Stimulated activated naive CD8-positive, alpha-beta T cell treated with anti-CD3 and anti-CD28 coated beads, Interleukin-15, amount 100 ng/mL, for 72 hours (primary cell): ENCODE data around the gene SIGLEC15.
"Not testable (repeated sequence)": the region's sequence is repeated elsewhere in the genome, so short reads cannot be mapped to it uniquely, and the experiment has no call there.

Source experiments
- ATAC-seq: fragments of 150-1000 bp; cut with Tn5 transposase; 2 replicates; pipeline ENCODE4 v1.10.0; 2021; ENCODE audit warnings: mild to moderate bottlenecking, moderate library complexity
- DNase-seq, 2 donors: peaks; one replicate each; pipeline ENCODE4 v3.0.0; 2021 to 2022
- H3K27ac Mint-ChIP-seq, 2 donors: one replicate each; pipeline ENCODE4 v1.8.0; 2022; ENCODE audit warnings: mild to moderate bottlenecking in 2 of 2, mixed read lengths in 2 of 2, moderate library complexity in 2 of 2
- H3K27me3 Mint-ChIP-seq: one replicate; pipeline ENCODE4 v1.8.0; 2022; ENCODE audit warnings: mixed read lengths
- H3K4me1 Mint-ChIP-seq: one replicate; pipeline ENCODE4 v1.8.0; 2022; ENCODE audit warnings: mild to moderate bottlenecking, mixed read lengths
- H3K4me3 Mint-ChIP-seq, 2 donors: one replicate each; pipeline ENCODE4 v1.8.0; 2022; ENCODE audit warnings: mild to moderate bottlenecking in 2 of 2, mixed read lengths in 2 of 2, moderate library complexity in 1 of 2
- H3K9me3 Mint-ChIP-seq, 2 donors: one replicate each; pipeline ENCODE4 v1.8.0; 2022; ENCODE audit warnings: mixed read lengths in 2 of 2

Gene SIGLEC15

DNA sequence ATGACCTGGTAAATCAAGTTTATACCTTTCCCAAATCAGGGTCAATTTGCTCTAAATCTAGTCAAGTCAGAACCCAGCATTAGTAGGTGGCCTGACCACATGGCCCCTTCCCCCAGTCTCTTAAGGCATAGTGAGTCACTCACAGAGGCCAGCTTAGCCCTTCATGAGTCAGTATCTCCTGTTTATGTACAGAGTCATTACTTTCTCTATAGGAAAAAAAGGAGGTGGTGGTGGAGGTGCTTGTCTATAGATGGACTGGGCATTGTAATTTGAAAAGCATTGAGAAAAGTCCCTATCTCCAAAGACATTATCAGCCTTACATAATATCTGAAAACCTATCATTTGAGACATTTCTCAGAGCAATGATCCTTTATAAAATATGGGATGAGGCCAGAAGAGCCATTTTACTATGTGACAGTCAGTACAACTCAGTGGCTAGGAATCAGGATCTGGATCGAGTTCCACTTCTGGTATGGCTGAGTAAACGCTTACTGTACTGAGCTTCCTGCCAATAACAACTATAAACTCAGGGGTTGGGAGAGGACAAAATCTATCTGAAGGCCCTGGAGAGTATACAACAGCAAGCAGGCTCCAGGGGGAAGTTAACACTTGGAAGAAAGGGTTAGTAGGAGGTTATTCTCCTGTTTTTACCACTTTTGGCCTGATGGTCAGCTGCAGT, 22.5 kb upstream of the SIGLEC15 start:
- H3K27me3 Mint-ChIP-seq, result peaks cover 25% of the 10 kb centered on the region
- H3K4me3 Mint-ChIP-seq, result peak overlapping the region; percentile 3 to 13
- H3K9me3 Mint-ChIP-seq, result peaks cover 19 to 24% of the 10 kb centered on the region in 2 donors
- peak overlapping the region in 1 of 2 donors; percentile 64 for H3K27ac Mint-ChIP-seq
- peak; percentile 100 for ATAC-seq
- DNase-seq, result peak; percentile 24 to 39
- H3K4me1 Mint-ChIP-seq, result peaks cover 28% of the 10 kb centered on the region

DNA sequence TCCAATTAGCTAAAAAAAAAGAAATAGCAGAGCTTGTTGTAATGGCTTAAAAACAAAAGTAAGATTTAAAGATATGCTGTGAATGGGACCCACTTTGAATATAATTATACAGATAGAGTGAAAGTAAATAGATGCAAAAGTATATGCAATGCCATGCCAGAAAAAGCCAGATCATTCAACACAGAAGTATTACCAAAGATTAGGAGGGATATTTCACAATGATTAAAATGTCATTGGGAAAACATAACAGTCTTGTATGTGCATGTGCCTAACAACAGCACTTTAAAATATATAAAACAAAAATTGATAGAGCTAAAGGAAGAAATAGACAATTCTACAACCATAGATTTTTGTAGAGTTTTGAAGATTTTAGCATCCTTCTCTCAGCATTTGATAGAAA, 19.9 kb upstream of the SIGLEC15 start:
- peaks cover 25 to 30% of the 10 kb centered on the region in 2 donors for H3K9me3 Mint-ChIP-seq
- no peak for DNase-seq
- H3K27ac Mint-ChIP-seq, result no peak overlapping the region
- no peak overlapping the region for H3K4me3 Mint-ChIP-seq
- H3K4me1 Mint-ChIP-seq, result peaks cover 46% of the 10 kb centered on the region
- H3K27me3 Mint-ChIP-seq, result peaks cover 22% of the 10 kb centered on the region
- no peak for ATAC-seq

DNA sequence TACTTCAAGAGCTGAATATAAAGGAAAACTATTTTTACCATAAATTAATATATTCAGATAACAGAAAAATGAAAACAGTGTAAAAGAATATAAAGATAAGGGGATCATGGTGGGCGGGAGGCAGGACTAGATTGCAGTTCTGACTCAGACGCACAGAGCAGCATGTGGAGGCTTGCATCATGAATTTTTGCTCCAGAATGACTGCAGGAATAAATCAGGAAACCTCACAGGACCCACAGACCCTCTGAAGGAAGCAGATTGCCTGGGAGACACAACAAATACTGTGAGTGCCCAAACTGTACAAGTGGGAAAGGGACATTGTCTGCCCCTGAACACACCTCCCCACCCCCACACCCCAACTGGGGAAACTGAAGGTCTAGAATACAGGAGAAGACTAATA, 19.2 kb upstream of the SIGLEC15 start:
- H3K27me3 Mint-ChIP-seq, result peaks cover 18% of the 10 kb centered on the region
- peaks cover 50% of the 10 kb centered on the region for H3K4me1 Mint-ChIP-seq
- peaks cover 25 to 30% of the 10 kb centered on the region in 2 donors for H3K9me3 Mint-ChIP-seq
- H3K4me3 Mint-ChIP-seq, result no peak overlapping the region
- peak overlapping the region in 1 of 2 donors; percentile 82 for H3K27ac Mint-ChIP-seq
- no peak for DNase-seq
- ATAC-seq, result no peak

DNA sequence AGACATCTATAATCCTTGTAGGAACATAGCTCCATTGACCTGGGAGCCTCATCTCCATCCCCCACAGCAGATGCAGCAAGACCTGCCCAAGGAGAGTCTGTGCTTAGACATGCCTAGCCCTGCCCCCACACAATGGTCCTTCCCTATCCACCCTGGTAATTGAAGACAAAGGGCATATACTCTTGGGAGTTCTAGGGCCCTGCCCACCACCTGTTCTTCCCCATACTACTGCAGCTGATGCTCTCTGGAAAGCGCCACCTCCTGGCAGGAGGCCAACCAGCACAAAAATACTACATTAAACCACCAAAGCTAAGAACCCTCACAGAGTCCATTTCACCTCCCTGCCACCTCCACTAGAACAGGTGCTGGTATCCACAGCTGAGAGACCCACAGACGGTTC, 18.3 kb upstream of the SIGLEC15 start:
- H3K9me3 Mint-ChIP-seq, result peaks cover 25 to 33% of the 10 kb centered on the region in 2 donors
- not testable (repeated sequence) for DNase-seq, ATAC-seq, H3K4me3 Mint-ChIP-seq, H3K27ac Mint-ChIP-seq
- peaks cover 15% of the 10 kb centered on the region for H3K27me3 Mint-ChIP-seq
- H3K4me1 Mint-ChIP-seq, result peaks cover 49% of the 10 kb centered on the region

DNA sequence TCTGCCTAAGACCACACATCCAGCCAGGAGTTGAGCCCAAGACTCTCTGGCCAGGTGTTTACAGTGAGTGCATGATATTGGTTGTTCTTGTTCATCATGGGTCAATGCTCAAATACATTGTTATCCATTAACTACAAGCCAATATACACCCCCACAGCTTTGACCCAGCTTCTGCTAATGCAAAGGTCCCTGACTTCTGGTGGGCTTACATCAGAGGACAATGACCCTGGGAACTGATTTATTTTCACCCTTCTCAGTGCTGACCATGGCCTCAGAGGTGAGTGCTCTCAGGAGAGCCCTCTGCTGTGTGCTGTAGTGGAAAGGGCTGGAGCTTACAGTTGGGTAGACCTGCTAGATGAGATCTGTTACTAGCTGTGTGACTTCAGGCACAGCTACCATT, 10.7 kb upstream of the SIGLEC15 start:
- not testable (repeated sequence) for H3K27ac Mint-ChIP-seq, H3K27me3 Mint-ChIP-seq, ATAC-seq, DNase-seq, H3K4me3 Mint-ChIP-seq
- Mint-ChIP-seq H3K9me3 (peaks cover 16 to 24% of the 10 kb centered on the region in 2 donors), H3K4me1 (peaks cover 12% of the 10 kb centered on the region)

DNA sequence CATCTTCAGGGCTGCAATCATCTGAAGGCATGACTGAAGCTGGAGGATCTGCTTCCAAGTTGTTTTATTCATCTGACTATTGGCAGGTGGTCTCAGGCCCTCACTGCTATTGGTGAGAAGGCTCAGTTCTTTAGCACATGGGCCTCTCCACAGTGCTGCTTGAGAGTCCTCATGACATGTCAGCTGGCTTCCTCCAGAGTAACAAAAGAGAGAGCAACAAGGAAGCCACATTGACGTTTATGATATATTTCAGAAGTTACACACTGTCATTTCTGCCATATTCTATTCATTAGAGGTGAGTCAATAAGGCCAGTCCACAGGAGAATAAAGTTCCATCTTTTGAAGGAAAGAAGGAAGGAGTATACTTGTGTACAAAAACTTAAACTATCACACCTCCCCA, 7.9 kb upstream of the SIGLEC15 start:
- Mint-ChIP-seq H3K9me3 (peaks cover 16 to 19% of the 10 kb centered on the region in 2 donors), H3K27ac (no peak overlapping the region), H3K27me3 (peaks cover 20% of the 10 kb centered on the region), H3K4me3 (no peak overlapping the region), H3K4me1 (no peaks in the 10 kb centered on the region)
- ATAC-seq, result peak; percentile 66
- no peak for DNase-seq

DNA sequence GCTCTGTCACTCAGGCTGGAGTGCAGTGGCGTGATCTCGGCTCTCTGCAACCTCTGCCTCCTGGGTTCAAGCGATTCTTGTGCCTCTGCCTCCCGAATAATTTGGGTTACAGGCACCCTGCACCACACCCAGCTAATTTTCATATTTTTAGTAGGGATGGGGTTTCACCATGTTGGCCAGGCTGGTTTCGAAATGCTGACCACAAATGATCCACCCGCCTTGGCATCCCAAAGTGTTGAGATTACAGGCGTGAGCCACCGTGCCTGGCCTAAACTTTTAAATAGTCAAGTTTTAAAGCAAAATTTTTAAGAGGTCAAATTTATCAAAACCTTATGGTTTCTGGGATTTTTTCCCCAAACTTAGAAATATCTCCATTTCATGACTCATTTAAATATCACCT, 6.7 kb upstream of the SIGLEC15 start:
- not testable (repeated sequence) for H3K27ac Mint-ChIP-seq, DNase-seq, H3K4me1 Mint-ChIP-seq, ATAC-seq, H3K4me3 Mint-ChIP-seq
- H3K27me3 Mint-ChIP-seq, result peaks cover 20% of the 10 kb centered on the region
- peaks cover 16 to 19% of the 10 kb centered on the region in 2 donors for H3K9me3 Mint-ChIP-seq

DNA sequence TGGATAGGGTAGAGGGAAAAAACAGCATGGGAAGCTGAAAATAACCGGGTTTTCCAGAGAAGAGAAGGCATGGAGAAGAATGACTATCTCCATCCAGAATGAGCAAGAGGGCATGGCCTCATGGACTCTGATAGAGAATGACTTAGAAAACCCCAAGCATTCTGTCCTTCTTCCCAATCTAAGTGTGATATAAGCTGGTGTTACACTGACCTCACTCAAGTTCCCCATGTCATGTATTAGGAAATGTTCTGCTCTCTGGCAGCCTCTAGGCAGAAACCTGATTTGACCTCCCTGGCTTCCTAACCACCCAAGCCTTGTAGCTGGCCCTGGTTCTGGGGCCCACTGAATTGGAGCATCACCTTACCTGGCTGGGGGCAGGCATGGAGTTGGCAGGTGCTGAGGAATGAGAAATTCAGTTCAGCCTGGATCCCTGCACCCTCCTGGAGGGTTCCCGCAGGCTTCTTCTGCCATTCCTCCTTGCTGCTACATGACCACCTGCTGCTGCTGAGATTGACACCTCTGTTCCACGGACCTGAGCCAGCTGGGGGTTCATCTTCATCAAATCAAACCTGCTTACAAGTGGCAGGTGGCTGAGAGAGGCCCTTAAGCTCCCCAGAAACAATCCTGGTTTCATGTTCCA, 5.2 kb upstream of the SIGLEC15 start:
- ATAC-seq (no peak), DNase-seq (no peak)
- Mint-ChIP-seq H3K4me1 (peaks cover 6% of the 10 kb centered on the region), H3K9me3 (peaks cover 16 to 19% of the 10 kb centered on the region in 2 donors), H3K4me3 (no peak overlapping the region), H3K27ac (no peak overlapping the region), H3K27me3 (peaks cover 20% of the 10 kb centered on the region)

DNA sequence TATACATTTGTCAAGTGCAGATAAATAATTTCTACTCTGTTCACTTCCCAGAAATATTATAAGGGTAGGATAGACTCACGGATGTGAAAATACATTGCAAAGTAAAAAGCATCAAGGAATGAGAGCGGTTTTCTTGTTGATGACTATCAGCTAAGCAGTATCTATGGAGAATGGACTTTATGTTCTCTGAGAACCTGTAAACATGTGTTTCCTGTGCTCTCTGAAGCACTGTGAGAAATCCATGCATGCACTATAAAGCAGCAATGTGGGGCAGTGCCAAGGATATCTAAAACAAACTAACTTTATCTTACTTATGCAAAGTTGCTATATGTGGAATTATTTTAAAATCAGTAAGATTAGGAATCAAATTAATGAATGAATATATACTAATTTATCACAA, 4.4 kb upstream of the SIGLEC15 start:
- no peak overlapping the region for H3K4me3 Mint-ChIP-seq
- DNase-seq (no peak), ATAC-seq (no peak)
- H3K9me3 Mint-ChIP-seq, result peaks cover 9 to 13% of the 10 kb centered on the region in 2 donors
- H3K27ac Mint-ChIP-seq, result no peak overlapping the region
- H3K27me3 Mint-ChIP-seq, result peaks cover 24% of the 10 kb centered on the region
- H3K4me1 Mint-ChIP-seq, result peaks cover 14% of the 10 kb centered on the region

DNA sequence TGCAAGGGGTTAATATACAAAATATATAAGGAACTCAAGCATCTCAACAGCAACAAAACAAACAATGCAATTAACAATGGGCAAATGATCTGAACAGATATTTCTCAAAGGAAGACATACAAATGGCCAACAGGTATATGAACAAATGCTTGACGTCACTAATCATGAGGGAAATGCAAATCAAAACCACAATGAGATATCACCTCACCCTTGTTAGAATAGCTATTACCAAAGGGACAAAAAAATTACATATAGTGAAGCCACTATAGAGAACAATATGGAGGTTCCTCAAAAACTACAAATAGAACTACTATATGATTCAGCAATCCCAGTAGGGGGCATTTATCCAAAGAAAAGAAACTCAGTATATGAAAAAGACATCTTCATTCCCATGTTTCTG, 3.8 kb upstream of the SIGLEC15 start:
- H3K9me3 Mint-ChIP-seq, result peaks cover 3 to 6% of the 10 kb centered on the region in 2 donors
- peaks cover 27% of the 10 kb centered on the region for H3K27me3 Mint-ChIP-seq
- DNase-seq (no peak), ATAC-seq (no peak)
- no peak overlapping the region for H3K4me3 Mint-ChIP-seq
- H3K4me1 Mint-ChIP-seq, result peaks cover 16% of the 10 kb centered on the region
- no peak overlapping the region for H3K27ac Mint-ChIP-seq

DNA sequence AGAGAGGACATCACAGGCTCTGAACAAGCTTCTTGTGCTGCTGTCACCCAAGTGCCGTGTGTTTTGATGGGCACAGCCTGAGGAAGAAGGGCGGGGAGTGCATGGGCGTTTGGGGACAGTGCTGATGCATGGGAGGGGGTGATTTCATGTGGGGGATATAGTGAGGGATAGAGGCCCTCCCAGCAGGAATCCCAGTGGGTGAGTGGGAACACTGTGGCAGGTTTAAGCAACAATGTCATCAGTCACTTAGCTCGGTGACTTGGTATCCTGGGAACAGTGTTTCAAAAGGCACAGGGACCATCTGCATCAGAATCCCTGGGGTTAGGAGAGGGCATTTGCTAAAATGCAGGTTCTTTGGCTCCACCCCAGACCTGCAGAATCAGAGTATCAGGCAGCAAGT, 609 bp downstream of the SIGLEC15 start:
- ATAC-seq (no peak), DNase-seq (no peak)
- H3K4me1 Mint-ChIP-seq, result peaks cover 35% of the 10 kb centered on the region
- H3K4me3 Mint-ChIP-seq, result no peak overlapping the region
- peaks cover 0 to 4% of the 10 kb centered on the region in 2 donors for H3K9me3 Mint-ChIP-seq
- peak overlapping the region in 1 of 2 donors; percentile 23 for H3K27ac Mint-ChIP-seq
- H3K27me3 Mint-ChIP-seq, result peaks cover 33% of the 10 kb centered on the region

DNA sequence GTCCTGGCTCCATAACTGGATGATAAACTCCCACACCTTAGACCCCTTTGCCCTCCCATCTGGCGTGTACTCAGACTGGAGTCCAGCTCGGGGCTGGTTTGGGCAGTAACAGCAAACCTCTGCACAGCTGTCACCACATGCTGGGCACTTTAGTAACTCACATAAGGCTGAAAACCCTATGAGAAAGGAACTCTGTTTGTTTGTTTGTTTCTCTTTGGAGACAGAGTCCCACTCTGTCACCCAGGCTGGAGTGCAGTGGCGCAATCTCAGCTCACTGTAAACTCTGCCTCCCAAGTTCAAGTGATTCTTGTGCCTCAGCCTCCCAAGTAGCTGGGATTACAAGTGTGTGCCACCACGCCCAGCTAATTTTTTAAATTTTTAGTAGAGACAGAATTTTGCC, 1.2 kb downstream of the SIGLEC15 start:
- peaks cover 27% of the 10 kb centered on the region for H3K27me3 Mint-ChIP-seq
- not testable (repeated sequence) for H3K4me3 Mint-ChIP-seq, ATAC-seq, H3K27ac Mint-ChIP-seq, H3K9me3 Mint-ChIP-seq, DNase-seq
- H3K4me1 Mint-ChIP-seq, result peaks cover 35% of the 10 kb centered on the region

DNA sequence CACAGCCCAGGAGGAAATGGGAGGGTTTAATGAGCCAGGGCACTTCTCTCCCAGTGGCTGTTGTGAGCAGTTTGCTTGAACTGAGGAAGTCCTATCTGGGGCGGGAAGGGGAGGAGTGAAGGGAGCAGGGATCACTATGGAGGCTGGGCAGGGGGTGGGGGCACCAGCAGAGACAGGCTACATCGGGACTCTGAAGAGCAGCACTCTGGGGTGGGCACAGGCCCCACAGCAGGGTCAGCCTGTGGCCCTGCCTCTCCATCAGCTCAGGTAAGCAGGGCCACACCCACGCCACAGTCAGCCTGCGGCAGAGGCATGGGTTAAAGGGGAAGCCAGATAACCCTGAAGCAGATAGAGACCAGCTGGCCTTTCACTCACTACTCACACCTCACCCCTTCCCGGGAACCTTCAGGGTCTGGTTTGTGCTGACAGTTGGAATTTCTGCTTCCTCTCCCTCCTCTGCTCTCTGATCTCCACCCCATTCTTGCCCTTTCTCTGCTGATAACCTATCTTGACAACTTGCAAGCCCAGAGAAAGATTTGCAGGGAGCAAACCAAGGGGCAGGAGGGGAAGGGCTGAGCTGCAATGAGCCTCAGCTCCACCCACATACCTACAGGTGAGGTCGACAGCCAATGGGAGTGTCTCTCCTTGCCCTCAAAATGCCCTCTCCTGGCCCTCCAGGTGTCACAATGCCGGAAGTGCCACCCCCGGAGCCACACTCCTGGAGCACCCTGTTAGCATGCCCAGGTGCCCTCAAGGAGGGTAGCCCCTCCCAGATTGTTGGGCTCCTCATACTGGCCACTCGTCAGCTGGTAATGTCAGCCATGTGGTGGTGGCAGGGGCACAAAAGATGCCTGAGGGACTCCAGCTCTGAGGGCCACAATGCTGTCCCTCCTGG, 3.7 kb downstream of the SIGLEC15 start:
- Mint-ChIP-seq H3K9me3 (no peaks in the 10 kb centered on the region), H3K4me1 (peaks cover 35% of the 10 kb centered on the region), H3K4me3 (no peak overlapping the region), H3K27me3 (peaks cover 25% of the 10 kb centered on the region), H3K27ac (no peak overlapping the region)
- DNase-seq, result no peak
- no peak for ATAC-seq

DNA sequence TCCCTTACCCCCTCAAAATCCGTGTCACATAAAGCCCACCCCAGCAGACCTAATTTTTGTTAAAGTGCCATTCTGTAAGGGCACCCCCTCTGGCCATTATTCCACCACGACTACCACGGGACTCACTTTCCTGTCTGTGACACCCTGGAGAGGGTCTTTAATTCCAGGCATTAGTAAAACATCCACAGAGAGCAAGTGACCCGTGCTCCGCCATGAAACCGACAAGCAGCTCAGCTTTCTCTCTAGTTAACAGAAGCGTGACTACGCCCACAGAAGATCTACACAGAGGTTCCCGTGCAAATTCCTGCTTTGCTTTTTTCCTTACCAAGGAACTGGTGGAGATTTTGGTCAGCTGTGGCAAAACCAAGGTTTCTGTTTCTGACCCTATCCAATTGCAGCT, 4.4 kb downstream of the SIGLEC15 start:
- Mint-ChIP-seq H3K4me1 (peaks cover 30% of the 10 kb centered on the region), H3K4me3 (no peak overlapping the region), H3K9me3 (no peaks in the 10 kb centered on the region), H3K27ac (peak overlapping the region in 1 of 2 donors; percentile 35), H3K27me3 (peaks cover 32% of the 10 kb centered on the region)
- no peak for DNase-seq
- no peak for ATAC-seq

DNA sequence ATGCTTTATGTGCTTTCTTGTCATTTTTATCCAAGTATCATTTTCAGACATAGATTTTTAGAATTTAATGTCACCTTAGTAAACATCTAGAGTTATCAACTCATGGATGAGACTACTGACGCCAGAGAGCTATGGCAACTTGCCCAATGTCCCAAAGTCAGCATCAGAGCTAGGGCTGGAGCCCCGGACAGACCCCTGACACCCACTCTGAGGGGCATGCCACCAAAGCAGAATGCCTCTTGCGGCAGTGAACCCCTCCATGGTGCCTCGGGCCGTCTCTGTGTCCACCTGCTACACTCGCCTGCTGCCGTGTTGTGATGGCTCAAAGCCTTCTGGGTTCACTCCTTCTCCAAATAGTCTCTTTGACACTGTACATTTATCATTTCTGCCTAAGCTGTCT, 5.4 kb downstream of the SIGLEC15 start:
- peaks cover 22% of the 10 kb centered on the region for H3K4me1 Mint-ChIP-seq
- ATAC-seq (no peak), DNase-seq (no peak)
- no peaks in the 10 kb centered on the region for H3K9me3 Mint-ChIP-seq
- H3K27me3 Mint-ChIP-seq, result peaks cover 39% of the 10 kb centered on the region
- H3K4me3 Mint-ChIP-seq, result no peak overlapping the region
- H3K27ac Mint-ChIP-seq, result no peak overlapping the region

DNA sequence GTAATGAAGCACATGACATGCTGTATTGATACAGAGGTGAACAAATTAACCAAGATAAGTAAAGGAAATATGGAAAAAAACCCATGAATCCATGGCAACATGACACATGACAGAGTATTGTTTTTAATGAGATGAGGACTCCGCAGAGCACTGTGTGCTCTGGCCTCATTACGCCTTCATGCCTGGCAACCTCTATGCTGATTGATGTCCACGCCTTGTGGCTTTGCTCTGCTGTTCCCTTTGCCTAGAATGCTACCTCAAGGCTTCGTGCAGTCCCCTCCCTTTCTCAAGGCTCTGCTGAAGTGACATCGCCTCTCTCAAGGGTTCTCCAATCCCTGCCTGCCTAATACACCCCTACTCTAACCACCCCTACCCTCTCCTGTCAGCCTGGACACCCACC, 8.4 kb downstream of the SIGLEC15 start:
- H3K4me3 Mint-ChIP-seq, result no peak overlapping the region
- ATAC-seq (no peak), DNase-seq (no peak)
- peaks cover 12% of the 10 kb centered on the region for H3K4me1 Mint-ChIP-seq
- no peak overlapping the region for H3K27ac Mint-ChIP-seq
- H3K27me3 Mint-ChIP-seq, result peaks cover 51% of the 10 kb centered on the region
- no peaks in the 10 kb centered on the region for H3K9me3 Mint-ChIP-seq
